GM18873 (cell line): ENCODE results near the gene RGSL1.
"Not testable (repeated sequence)": the region's sequence is repeated elsewhere in the genome, so short reads cannot be mapped to it uniquely, and the experiment has no call there.

Experiments
- ATAC-seq: cut with Tn5 transposase; IDR thresholded peaks from one replicate; pipeline ENCODE4 v1.9.1; 2021; ENCODE audit warnings: mild to moderate bottlenecking, moderate library complexity, moderate number of reproducible peaks; ENCODE audit not compliant: unreplicated experiment, low FRiP score

RGSL1 gene

DNA sequence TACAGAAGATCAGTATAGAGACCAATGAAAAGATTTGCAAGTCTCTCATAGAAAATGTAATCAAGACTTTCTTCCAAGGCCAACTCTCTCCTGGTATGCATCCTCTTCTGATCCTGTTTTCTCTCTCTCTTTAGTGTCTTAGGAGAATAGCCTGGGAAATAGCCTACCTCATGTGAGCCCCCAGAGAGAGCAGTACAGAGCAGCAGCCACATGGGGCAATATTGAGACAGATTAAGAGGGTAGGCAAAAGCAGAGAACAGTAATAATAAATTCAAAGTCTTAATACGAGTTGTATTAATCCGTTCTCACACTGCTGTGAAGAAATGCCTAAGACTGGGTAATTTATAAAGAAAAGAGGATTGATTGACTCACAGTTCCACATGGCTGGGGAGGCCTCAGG, 77.7 kb downstream of the RGSL1 start:
- no peak for ATAC-seq

DNA sequence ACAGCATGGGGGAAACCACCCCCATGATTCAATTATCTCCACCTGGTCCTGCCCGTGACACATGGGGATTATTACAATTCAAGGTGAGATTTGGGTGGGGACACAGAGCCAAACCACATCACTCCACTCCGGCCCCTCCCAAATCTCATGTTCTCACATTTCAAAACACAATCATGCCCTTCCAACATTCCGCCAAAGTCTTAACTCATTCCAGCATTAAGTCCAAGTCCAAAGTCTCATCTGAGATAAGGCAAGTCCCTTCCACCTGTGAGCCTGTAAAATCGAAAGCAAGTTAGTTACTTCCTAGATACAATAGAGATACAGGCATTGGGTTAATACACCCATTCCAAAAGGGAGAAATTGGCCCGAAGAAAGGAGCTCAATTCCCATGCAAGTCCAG, 78.3 kb downstream of the RGSL1 start:
- ATAC-seq = not testable (repeated sequence)

- no peak for ATAC-seq
Observed at GRCh38 chr1:182533896-182534295, 84.0 kb downstream of the RGSL1 start.

- ATAC-seq = no peak
Observed at GRCh38 chr1:182549346-182549745, 99.4 kb downstream of the RGSL1 start.

GRCh38 chr1:182549811-182550210, 99.9 kb downstream of the RGSL1 start:
- no peak for ATAC-seq

- ATAC-seq = no peak
Observed at GRCh38 chr1:182552527-182552926, 102.6 kb downstream of the RGSL1 start.

GRCh38 chr1:182555493-182555892, 105.5 kb downstream of the RGSL1 start:
- no peak for ATAC-seq

GRCh38 chr1:182556279-182556678, 106.3 kb downstream of the RGSL1 start:
- ATAC-seq = no peak

DNA sequence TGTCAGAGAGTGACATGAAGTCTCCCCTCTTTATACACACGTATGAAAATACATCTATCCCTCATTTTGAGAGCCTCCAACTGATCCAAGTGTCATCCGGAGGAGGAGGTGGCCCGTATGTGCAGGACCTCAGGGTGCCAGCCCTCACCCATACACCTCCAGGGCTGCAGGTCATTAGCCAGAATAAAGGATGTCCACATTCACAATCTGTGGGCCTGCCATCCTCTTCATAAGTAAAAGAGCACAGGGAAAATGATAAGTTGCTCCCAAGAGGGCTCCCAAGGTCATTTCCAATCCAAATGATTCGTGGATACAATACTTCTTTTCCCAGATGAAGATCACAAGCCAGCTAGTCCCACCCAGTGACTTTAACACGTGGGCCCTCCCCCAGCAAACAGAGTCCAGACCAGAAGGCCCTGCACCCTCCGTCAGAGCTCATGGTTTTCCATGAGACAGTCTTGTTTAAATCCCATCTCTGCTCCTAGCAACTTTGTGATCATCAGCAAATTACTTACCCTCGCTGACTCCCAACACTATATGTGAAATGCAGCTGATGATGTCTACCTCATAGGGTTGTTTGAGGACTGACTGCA, 110.5 kb downstream of the RGSL1 start:
- ATAC-seq = no peak

DNA sequence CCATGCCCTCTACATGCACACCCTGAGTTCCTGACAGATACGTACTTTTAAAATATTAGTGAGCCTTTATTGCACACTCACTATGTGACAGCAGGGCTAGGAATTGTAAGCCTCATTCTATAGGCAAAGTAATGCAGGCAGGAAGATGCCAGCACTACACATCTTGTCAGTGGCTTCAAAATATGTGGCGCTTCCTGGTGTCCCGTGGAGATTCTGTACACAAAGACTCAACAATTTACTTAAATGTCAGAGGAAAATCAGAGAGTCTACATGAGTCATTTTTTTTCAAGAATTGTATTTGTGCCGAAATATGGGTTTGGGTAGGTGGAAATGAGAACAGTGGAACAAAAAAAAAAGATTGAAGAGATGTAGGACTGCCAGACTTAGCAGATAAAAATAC, 111.5 kb downstream of the RGSL1 start:
- no peak for ATAC-seq

DNA sequence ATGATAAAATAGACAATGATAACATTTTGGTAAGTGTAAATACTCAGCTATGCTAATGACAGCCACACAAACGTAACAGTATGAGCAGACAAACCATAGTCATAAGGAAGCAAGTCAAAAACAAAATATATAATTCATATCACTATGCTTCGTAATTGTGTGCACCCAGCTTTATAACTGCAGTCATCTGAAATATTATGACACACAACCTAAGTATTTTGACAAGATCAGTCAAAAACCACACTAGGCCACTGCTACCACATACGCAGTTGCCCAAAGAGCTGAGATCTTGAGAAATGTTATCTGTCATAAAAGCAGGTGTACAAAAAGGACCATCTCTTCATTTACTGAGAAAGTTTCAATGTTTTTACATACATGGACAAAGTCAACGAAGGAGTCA, 113.1 kb downstream of the RGSL1 start:
- no peak for ATAC-seq

DNA sequence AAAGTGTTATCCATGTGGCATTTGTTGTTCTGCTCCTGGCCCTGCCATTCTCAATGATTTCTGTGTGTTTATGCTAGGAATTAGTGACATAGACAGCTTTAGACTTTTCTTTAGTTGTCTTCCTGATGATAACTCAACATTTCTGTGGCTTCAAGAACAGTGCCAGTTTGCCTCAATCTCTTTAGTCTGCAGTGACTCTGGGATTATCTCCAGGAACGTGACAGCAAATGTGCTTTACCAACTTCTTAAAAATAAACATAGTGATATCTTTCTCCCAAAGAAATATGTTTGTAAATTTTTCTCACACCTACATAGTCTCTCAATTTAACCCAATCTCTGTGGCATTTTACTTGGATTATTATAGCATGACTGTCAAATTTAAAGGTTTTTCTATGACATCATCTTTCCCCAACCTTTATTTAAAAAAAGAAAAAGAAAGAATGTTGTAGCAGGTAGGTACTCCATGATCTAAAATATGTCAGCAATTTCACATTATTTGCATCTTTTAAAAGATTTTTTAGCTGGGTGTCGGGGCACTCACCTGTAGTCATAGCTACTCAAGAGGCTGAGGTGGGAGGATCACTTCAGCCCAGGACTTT, 114.6 kb downstream of the RGSL1 start:
- ATAC-seq = no peak

- no peak for ATAC-seq
Observed at GRCh38 chr1:182565537-182565936, 115.6 kb downstream of the RGSL1 start.

DNA sequence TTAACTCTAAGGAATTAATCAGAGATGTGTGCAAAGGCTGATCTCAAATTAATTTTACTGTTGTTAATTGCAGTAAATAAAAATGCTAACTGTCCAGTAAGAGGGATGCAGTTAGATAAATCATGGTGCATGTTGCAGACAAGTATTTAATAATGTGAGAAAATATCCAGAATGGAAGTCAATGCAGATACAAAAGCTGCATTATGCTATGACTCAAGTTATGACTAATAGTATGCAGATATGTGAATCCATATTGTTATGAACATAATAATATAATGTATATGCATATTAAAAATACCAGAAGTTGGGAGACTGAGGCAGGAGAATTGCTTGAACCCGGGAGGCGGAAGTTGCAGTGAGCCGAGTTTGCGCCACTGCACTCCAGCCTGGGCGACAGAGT, 117.7 kb downstream of the RGSL1 start:
- no peak for ATAC-seq

- no peak for ATAC-seq
Observed at GRCh38 chr1:182568647-182569284, 118.8 kb downstream of the RGSL1 start.

DNA sequence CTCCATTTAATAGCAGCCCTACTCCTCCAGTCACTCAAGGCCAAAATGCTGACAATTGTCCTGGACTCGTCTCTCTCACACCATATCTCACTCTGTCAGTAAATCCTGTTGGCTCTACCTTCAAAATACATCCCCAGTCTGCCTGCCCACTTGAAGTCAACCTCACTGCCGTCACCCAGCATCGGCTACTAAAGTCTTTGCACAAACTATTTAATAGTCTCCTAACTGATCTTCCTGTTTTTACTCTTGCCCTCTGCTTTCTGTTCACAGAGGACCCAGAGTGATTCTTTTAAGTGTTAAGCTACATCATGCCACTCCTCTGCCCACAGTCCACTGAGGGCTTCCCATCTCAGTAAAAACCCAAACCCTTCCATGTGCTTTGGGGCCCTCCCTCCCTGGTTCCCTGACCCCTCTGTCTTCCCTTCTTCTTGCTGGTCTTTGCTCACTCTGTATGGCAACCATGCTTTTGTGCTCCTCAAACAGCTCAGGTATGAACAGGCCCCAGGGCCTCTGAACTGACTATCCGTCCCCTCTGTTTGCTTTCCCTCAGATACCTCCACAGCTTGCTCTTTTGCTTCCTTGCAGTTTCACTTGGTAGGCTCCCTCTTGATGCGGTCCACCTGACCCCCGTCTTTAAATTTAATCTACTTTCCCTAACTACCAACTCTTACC, 120.1 kb downstream of the RGSL1 start:
- ATAC-seq = no peak

GRCh38 chr1:182570611-182570970, 120.6 kb downstream of the RGSL1 start:
- ATAC-seq = no peak

GRCh38 chr1:182574156-182574555, 124.2 kb downstream of the RGSL1 start:
- no peak for ATAC-seq

GRCh38 chr1:182575540-182576149, 125.7 kb downstream of the RGSL1 start:
- no peak for ATAC-seq

- ATAC-seq = no peak
Observed at GRCh38 chr1:182580736-182581135, 130.8 kb downstream of the RGSL1 start.

DNA sequence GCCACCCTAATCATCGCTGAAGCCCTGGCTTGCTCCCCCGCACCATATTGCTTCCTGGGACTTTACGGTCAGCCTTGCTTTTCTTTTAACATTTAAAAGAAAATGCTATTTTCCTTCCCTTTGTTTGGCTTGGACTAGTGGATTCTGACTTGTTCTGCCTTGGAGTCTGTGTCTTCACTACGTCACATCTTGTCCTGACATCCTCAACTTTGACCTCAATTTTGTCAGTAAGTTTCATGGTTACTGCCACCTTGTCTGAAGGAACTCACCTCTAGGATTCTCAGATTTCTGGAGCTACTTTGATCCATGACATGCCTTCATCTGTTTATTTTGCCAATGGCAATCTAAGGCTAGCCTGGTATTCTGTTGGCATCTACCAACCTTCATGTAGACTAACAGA, 134.8 kb downstream of the RGSL1 start:
- ATAC-seq = no peak
